Lower leg skin (tissue), 4 donors: ENCODE measurements around the gene WDR20. TPM values are rescaled to one million over a fixed set of nuclear protein-coding genes. Genes with fewer than 3 reads are reported as not detected.
"Not testable (repeated sequence)": the region's sequence is repeated elsewhere in the genome, so short reads cannot be mapped to it uniquely, and the experiment has no call there.

Experiments
- DNase-seq, 2 donors: peaks; one replicate each; pipeline ENCODE4 v3.0.0-alpha.2; 2019; ENCODE audit warnings: low spot score in 2 of 2
- H3K4me3 ChIP-seq: fragments of 200-600 bp; sonication (generic); 2 replicates; pipeline ENCODE4 v1.5.1; 2017; ENCODE audit warnings: mild to moderate bottlenecking, low read depth; ENCODE audit not compliant: poor library complexity, severe bottlenecking
- POLR2A ChIP-seq, 2 donors: fragments of 450-650 bp; IDR thresholded peaks; one replicate each; pipeline ENCODE4 v1.6.1; 2016 to 2017; ENCODE audit warnings: antibody characterized with exemption in 2 of 2, mild to moderate bottlenecking in 1 of 2, moderate library complexity in 1 of 2
- WGBS, 2 donors: methylation state at CpG; one replicate each; pipeline ENCODE4 v1.1.5; 2018; 5-methylcytosine and 5-hydroxymethylcytosine counted together
- intact Hi-C: fragments of 100-400 bp; cut with DNase I; formaldehyde crosslinking; loops from one replicate; pipeline ENCODE4 v1.15.0; 2023; ENCODE audit warnings: low total_unique reads
- total RNA-seq, 4 donors: library from RNA; depleted of rRNA; stranded (reverse); fragments of >200 nt; gene quantifications; one replicate each; pipeline ENCODE4 v1.1.0, GENCODE V29; 2016
- TF ChIP-seq, protein P1 (sequence below), 3 donors: fragments of 450-650 bp; IDR thresholded peaks; one replicate each; pipeline ENCODE4 v1.5.1; 2016; ENCODE audit warnings: antibody characterized with exemption in 3 of 3, mild to moderate bottlenecking in 3 of 3, moderate library complexity in 2 of 3

Gene WDR20
- total RNA-seq, 4 donors from 2014 or later: 33.7 to 50.8 (median 41.3) TPM

DNA sequence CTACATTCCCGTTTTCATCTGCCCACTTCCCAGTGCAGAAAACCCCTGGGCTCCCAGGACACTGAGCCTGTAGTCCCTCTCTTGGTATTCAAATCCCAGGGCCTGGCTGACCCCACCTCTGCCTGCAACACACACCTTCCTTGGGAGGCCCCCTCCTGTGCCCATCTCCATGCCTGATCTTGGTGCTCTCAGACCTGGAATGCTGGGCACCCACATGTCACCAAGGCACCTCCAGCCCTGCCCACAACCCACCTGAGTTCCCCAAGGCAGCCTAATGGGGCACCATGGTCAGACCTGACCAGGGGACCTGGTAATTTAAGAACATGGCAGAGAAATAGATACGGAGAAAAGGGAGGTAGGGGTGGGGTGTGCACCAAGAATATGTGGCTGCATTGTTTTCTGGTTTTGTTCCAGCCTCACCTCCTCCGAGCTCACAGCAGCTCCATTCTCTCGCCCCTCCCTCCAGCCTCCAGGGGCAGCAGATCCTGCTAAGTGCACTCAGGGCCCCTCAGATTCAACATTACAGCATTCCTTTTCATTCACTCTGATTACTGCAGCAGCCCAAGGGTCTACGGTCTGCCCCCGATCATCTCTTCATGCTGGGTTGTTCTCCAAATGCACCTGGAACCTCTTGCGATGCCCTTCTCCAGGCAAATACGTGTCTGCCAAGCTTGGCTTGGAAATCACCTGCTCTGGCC is 43.7 kb upstream of the WDR20 start:
- DNase-seq: no peak
- 41 to 42% methylated on average over 8 of the region's 8 CpGs for WGBS, 2 donors
- TF ChIP-seq POLR2A (IDR thresholded peaks at IDR 0.05): no peak
- TF ChIP-seq, protein P1, sequence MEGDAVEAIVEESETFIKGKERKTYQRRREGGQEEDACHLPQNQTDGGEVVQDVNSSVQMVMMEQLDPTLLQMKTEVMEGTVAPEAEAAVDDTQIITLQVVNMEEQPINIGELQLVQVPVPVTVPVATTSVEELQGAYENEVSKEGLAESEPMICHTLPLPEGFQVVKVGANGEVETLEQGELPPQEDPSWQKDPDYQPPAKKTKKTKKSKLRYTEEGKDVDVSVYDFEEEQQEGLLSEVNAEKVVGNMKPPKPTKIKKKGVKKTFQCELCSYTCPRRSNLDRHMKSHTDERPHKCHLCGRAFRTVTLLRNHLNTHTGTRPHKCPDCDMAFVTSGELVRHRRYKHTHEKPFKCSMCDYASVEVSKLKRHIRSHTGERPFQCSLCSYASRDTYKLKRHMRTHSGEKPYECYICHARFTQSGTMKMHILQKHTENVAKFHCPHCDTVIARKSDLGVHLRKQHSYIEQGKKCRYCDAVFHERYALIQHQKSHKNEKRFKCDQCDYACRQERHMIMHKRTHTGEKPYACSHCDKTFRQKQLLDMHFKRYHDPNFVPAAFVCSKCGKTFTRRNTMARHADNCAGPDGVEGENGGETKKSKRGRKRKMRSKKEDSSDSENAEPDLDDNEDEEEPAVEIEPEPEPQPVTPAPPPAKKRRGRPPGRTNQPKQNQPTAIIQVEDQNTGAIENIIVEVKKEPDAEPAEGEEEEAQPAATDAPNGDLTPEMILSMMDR (IDR thresholded peaks at IDR 0.05): no peak
- no peak overlapping the region for H3K4me3 ChIP-seq
- intact Hi-C loops: loop anchor here (10.0 kb wide), 2 partner anchors 51 to 131 kb away; partner anchors contain the start of gene DYNC1H1

DNA sequence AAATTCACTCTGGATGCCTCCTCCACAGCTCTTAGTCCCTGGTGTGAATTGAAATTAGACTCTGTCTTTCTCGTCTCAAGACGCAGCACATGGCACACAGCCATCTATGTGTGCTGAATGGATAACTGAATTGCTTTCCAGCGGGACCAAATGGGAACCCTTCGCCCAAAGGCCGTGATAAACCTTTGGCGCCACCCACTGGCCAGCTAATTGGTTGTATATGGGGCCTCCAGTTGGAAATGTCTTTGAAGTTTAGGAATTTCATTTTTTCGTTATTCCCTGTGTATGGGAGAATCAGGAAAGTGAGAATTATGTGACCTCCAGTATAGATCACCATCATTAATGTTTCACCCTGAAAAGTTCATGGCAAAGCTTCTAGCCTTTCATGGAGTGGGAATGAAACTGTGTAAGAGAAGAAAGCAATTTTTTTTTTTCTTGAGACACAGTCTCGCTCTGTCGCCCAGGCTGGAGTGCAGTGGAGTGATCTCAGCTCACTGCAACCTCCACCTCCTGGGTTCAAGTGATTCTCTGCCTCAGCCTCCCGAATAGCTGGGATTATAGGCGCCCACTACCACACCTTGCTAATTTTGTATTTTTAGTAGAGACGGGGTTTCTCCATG is 43.0 kb upstream of the WDR20 start:
- intact Hi-C loops: loop anchor here (10.0 kb wide), 2 partner anchors 52 to 132 kb away; partner anchors contain the start of gene DYNC1H1
- peak; percentile 81 to 96 for DNase-seq
- 34% methylated on average over 12 of the region's 12 CpGs for WGBS, 2 donors
- no peak for TF ChIP-seq POLR2A (IDR thresholded peaks at IDR 0.05)
- TF ChIP-seq, protein P1 (IDR thresholded peaks at IDR 0.05): no peak
- H3K4me3 ChIP-seq: no peak overlapping the region

DNA sequence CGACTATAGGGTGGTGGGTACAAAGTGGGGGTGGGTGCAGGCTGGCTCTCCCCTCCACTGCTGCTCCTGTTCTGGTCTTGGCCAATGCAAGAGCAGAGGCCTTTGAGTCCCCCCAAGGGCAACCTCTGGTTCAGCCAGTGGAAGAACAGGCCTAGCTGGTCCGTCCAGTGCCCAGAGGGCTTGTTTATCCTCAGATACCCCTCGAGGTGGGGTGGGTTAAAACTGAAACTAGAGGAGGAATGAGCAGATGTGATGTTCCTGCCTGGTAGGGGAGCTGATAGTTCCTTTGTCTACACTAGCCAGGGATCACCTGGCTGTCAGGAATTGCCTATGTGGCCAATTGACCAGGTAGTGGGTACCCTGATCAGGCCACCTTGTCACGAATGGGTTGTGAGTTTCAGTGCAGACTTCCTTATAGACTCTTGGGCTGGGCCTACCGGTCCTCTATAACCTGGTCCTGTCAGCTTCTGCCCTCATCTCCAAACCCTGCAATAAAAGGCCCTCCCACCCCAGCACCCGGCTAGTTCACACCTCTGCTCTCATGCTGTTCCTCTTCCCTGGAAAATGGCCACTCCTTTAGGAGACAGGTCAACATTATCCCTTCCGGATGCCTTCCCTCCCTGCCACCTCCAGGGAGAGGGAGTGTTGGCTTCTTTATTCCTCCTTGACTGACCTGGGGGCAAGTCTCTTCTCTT is 42.1 kb upstream of the WDR20 start:
- H3K4me3 ChIP-seq: no peak overlapping the region
- TF ChIP-seq, protein P1 (IDR thresholded peaks at IDR 0.05): no peak
- TF ChIP-seq POLR2A (IDR thresholded peaks at IDR 0.05): no peak
- WGBS, 2 donors: 57 to 75% methylated on average over 7 of the region's 7 CpGs
- no peak for DNase-seq
- intact Hi-C loops: loop anchor here (10.0 kb wide), 2 partner anchors 53 to 133 kb away; partner anchors contain the start of gene DYNC1H1

DNA sequence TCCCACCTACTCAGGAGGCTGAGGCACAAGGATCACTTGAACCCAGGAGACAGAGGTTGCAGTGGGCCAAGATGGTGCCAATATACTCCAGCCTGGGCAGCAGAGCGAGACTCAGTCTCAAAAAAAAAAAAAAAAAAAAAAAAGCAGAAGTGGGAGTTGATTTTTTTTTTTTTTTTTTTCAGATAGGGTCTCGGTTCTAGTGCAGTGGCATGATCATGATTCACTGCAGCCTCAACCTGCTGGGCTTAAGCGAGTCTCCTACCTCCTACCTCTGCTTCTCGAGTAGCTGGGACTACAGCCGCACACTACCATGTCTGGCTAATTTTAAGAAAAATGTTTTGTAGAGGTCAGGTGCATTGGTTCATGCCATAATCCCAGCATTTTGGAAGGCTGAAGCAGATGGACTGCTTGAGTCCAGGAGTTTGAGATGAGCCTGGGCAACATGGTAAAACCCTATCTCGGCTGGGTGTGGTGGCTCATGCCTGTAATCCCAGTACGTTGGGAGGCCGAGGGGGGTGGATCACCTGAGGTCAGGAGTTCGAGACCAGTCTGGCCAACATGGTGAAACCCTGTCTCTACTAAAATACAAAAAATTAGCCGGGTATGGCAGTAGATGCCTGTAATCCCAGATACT is 36.5 kb upstream of the WDR20 start:
- intact Hi-C loops: no loop called here

DNA sequence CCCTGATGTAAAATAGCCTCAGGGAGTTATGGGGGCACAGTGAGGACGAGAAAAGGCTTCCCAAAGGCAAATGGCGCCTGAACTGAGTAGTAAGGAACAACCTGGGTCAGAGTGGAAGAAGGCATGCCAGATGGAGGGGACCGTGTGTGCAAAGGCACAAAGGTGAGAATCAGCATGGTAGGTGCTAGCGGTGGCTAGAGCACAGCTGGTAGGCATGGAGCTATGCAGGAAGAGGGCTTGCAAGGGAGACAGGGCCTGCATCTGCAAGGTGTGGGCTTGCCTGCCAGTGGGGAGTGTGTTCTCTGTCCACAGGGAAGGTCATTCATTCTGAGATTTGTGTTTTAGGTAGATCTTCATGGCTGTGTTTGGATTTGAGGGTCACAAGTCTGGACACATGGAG is 34.3 kb upstream of the WDR20 start:
- no peak for TF ChIP-seq POLR2A (IDR thresholded peaks at IDR 0.05)
- TF ChIP-seq, protein P1 (IDR thresholded peaks at IDR 0.05): no peak
- H3K4me3 ChIP-seq: no peak overlapping the region
- DNase-seq: peak in 1 of 2 donors; percentile 39
- intact Hi-C loops: no loop called here
- 88 to 93% methylated on average over 4 of the region's 4 CpGs for WGBS, 2 donors

More for the DNA sequence above, 36.5 kb upstream of the WDR20 start:
- no peak for TF ChIP-seq POLR2A (IDR thresholded peaks at IDR 0.05)
- TF ChIP-seq, protein P1 (IDR thresholded peaks at IDR 0.05): no peak
- no peak overlapping the region for H3K4me3 ChIP-seq
- DNase-seq: peak in 1 of 2 donors; percentile 62
- WGBS, 2 donors: 91% methylated on average over 10 of the region's 10 CpGs

DNA sequence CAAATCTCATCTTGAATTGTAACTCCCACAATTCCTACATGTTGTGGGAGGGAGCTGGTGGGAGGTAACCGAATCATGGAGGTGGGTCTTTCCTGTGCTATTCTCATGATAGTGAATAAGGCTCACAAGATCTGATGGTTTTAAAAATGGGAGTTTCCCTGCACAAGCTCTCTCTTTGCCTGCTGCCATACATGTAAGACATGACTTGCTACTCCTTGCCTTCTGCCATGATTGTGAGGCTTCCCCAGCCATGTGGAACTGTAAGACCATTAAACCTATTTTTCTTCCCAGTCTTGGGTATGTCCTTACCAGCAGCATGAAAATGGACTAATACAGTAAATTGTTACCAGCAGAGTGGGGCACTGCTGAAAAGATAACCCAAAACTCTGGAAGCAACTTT is 30.4 kb upstream of the WDR20 start:
- intact Hi-C loops, DNase-seq, H3K4me3 ChIP-seq: not testable (repeated sequence)
- WGBS, 2 donors: 90 to 96% methylated on average over 1 of the region's 1 CpG
